RWPE2 (cell line): ENCODE measurements around the gene NEGR1.

ENCODE experiments used
- ATAC-seq: fragments of 200-7000 bp; cut with Tn5 transposase; 3 replicates; pipeline ENCODE4 v1.9.1; 2021; ENCODE audit warnings: low read depth
- DNase-seq: peaks from one replicate; pipeline ENCODE4 v3.0.0-alpha.2; 2020; ENCODE audit warnings: low spot score
- H3K27ac ChIP-seq: fragments of 450-650 bp; 2 replicates; pipeline ENCODE4 v1.5.1; 2017; ENCODE audit warnings: mild to moderate bottlenecking; ENCODE audit not compliant: poor library complexity, severe bottlenecking
- H3K27me3 ChIP-seq: fragments of 250-450 bp; sonication (Bioruptor Pico); 2 replicates; pipeline ENCODE4 v1.5.1; 2021; ENCODE audit warnings: mild to moderate bottlenecking, moderate library complexity; ENCODE audit not compliant: insufficient read depth, poor library complexity, severe bottlenecking
- H3K36me3 ChIP-seq: fragments of 250-450 bp; sonication (Bioruptor Pico); 2 replicates; pipeline ENCODE4 v1.5.1; 2020; ENCODE audit warnings: low read depth, mild to moderate bottlenecking, moderate library complexity
- H3K4me1 ChIP-seq: fragments of 250-450 bp; sonication (Bioruptor Pico); 2 replicates; pipeline ENCODE4 v1.5.1; 2021; ENCODE audit warnings: mild to moderate bottlenecking, moderate library complexity; ENCODE audit not compliant: insufficient read depth, poor library complexity, severe bottlenecking
- H3K4me3 ChIP-seq: fragments of 250-450 bp; sonication (Bioruptor Pico); 2 replicates; pipeline ENCODE4 v1.5.1; 2021; ENCODE audit warnings: mild to moderate bottlenecking, moderate library complexity; ENCODE audit not compliant: severe bottlenecking
- H3K9me3 ChIP-seq: fragments of 250-450 bp; sonication (Bioruptor Pico); 2 replicates; pipeline ENCODE4 v1.5.1; 2021; ENCODE audit warnings: mild to moderate bottlenecking, moderate library complexity; ENCODE audit not compliant: severe bottlenecking
- TF ChIP-seq, protein P1 (sequence below): fragments of 450-650 bp; IDR thresholded peaks from one replicate; pipeline ENCODE4 v1.5.1; 2017; ENCODE audit warnings: mild to moderate bottlenecking, moderate library complexity; ENCODE audit not compliant: poor library complexity, severe bottlenecking

The NEGR1 gene

DNA sequence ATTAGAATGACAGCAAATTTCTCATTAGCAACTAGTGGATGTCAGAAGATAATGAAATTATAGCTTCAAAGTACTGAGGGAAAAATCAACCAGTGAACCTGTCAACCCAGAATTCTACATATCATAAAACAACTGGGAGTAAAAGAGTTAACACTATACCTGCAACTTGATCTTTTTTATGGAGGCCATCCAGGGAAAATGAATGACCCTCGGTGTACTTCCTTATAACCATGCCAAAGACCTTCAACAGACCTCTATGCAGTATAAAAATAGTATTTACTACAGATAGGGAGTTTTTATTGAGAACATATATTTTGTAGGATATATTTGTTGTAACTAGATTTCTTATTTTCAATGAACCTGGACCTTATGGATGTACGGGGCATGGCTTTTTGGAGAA is 809.0 kb downstream of the NEGR1 start:
- H3K4me1 ChIP-seq: no peaks in the 10 kb centered on the region
- H3K36me3 ChIP-seq: no peaks in the 10 kb centered on the region
- DNase-seq: no peak
- H3K9me3 ChIP-seq: no peaks in the 10 kb centered on the region
- no peaks in the 10 kb centered on the region for H3K27me3 ChIP-seq
- H3K27ac ChIP-seq: no peak overlapping the region
- TF ChIP-seq, protein P1, sequence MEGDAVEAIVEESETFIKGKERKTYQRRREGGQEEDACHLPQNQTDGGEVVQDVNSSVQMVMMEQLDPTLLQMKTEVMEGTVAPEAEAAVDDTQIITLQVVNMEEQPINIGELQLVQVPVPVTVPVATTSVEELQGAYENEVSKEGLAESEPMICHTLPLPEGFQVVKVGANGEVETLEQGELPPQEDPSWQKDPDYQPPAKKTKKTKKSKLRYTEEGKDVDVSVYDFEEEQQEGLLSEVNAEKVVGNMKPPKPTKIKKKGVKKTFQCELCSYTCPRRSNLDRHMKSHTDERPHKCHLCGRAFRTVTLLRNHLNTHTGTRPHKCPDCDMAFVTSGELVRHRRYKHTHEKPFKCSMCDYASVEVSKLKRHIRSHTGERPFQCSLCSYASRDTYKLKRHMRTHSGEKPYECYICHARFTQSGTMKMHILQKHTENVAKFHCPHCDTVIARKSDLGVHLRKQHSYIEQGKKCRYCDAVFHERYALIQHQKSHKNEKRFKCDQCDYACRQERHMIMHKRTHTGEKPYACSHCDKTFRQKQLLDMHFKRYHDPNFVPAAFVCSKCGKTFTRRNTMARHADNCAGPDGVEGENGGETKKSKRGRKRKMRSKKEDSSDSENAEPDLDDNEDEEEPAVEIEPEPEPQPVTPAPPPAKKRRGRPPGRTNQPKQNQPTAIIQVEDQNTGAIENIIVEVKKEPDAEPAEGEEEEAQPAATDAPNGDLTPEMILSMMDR: no peak
- no peak for ATAC-seq
- no peak overlapping the region for H3K4me3 ChIP-seq

DNA sequence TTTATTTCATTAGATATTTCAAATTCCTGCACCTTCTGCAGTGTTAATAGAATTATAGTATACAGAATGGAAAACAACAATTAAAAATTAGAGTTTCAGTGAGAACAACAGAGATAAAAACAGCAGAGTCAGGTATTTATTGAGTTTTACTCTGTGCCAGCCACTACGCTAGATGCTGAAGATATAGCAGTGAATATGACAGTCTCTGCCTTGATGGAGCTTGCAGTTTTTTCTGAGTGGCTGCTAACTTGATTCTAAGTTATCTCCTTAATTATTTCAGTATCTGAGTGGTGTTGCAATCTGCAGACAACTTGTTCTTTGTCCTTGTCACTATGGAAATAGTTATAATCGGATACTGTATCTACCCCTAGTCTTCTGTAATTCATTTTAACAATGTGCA is 817.2 kb downstream of the NEGR1 start:
- Histone ChIP-seq H3K4me3 (no peak overlapping the region), H3K9me3 (no peaks in the 10 kb centered on the region), H3K4me1 (no peaks in the 10 kb centered on the region), H3K27me3 (peaks cover 3% of the 10 kb centered on the region), H3K36me3 (no peaks in the 10 kb centered on the region), H3K27ac (no peak overlapping the region)
- no peak for ATAC-seq
- TF ChIP-seq, protein P1: no peak
- DNase-seq: no peak

DNA sequence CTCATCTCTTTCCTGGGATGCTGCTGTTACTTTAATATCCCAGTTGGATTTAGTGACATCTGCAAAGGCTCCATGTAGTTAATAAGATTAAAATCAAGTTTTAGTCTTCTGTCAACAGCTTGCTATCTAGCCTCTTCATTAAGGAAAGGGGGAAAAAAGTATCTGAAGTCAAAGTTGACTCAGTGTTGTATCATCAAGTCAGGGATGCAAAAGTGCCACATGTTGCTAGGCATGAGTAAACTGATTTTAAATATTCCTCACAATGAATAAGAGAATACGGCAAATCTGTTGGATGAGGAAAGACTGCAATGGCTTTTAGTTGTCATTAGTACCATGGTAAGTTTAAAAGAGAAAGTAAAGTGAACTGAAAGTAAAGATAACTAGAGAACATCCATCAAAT is 818.3 kb downstream of the NEGR1 start:
- Histone ChIP-seq H3K27ac (no peak overlapping the region), H3K27me3 (peaks cover 3% of the 10 kb centered on the region), H3K4me1 (no peaks in the 10 kb centered on the region), H3K36me3 (no peaks in the 10 kb centered on the region), H3K4me3 (no peak overlapping the region), H3K9me3 (no peaks in the 10 kb centered on the region)
- ATAC-seq (no peak), DNase-seq (no peak)
- TF ChIP-seq, protein P1: no peak

DNA sequence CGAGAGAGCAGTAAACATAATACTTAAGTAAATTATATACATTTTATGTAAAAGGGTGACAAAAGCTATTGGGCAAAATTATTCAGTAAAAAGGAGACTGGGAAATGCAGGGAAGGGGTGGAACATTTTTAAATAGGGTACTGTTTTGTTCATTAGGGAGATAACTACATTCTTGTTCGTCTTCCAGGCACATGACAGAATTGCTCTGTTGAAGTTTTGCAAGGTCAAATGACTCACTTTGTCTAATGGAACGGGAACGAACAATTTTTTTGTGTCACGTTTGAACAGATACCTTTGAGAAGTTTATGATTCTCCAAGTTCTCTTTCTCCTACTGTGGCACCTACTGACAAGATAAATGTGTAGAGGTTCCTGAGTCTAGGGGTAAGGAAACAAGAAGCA is 819.2 kb downstream of the NEGR1 start:
- no peak for DNase-seq
- Histone ChIP-seq H3K36me3 (no peaks in the 10 kb centered on the region), H3K4me3 (no peak overlapping the region), H3K27ac (no peak overlapping the region), H3K9me3 (no peaks in the 10 kb centered on the region), H3K4me1 (no peaks in the 10 kb centered on the region), H3K27me3 (peaks cover 3% of the 10 kb centered on the region)
- TF ChIP-seq, protein P1: no peak
- ATAC-seq: no peak

DNA sequence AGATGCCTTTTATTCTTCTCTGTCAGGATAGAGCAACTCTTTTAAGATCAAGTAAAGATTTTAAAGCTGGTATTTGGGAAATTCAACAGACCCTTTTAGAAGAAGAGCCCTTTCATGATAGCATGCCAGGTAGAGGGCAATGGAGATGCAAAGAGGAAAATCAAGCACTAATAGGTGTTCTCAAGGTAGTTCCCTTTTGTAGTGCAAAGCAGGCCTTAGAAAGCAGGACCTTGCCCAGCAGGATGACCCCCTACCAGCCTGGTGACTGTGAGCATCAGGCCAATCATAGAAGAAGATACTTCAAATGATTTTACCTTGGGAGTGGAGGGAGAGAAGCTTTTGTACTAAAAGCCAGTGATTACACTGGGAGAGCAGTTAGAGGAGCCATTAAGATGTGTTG is 820.1 kb downstream of the NEGR1 start:
- Histone ChIP-seq H3K27ac (no peak overlapping the region), H3K4me1 (no peaks in the 10 kb centered on the region), H3K4me3 (no peak overlapping the region), H3K9me3 (no peaks in the 10 kb centered on the region), H3K36me3 (no peaks in the 10 kb centered on the region), H3K27me3 (peaks cover 3% of the 10 kb centered on the region)
- ATAC-seq: no peak
- no peak for DNase-seq
- TF ChIP-seq, protein P1: no peak
